Panc1 (cell line): ENCODE results near the gene DSCAM.

Experiments
- POLR2AphosphoS5 ChIP-seq: IDR thresholded peaks from 2 replicates; pipeline ENCODE4 v1.6.1; 2012; ENCODE audit warnings: mild to moderate bottlenecking, low read depth, low read length, moderate library complexity
- SIN3A ChIP-seq: IDR thresholded peaks from 2 replicates; pipeline ENCODE4 v1.6.1; 2012; ENCODE audit warnings: low read depth, mild to moderate bottlenecking, low read length, moderate library complexity, borderline replicate concordance; ENCODE audit not compliant: insufficient read depth
- TF ChIP-seq, protein P1 (sequence below): fragments of 450-650 bp; IDR thresholded peaks from 2 replicates; pipeline ENCODE4 v1.5.1; 2017; ENCODE audit warnings: mild to moderate bottlenecking
- TF ChIP-seq, protein P2 (sequence below), 2 experiments: IDR thresholded peaks; 2 replicates each; pipeline ENCODE4 v1.6.1; 2011 to 2012; ENCODE audit warnings: low read depth in 2 of 2, control low read depth in 1 of 2, low read length in 1 of 2, mild to moderate bottlenecking in 1 of 2, moderate library complexity in 1 of 2; ENCODE audit not compliant: insufficient read depth in 1 of 2

- TF ChIP-seq POLR2AphosphoS5 = no peak
- no peak for TF ChIP-seq SIN3A
- TF ChIP-seq, protein P1, sequence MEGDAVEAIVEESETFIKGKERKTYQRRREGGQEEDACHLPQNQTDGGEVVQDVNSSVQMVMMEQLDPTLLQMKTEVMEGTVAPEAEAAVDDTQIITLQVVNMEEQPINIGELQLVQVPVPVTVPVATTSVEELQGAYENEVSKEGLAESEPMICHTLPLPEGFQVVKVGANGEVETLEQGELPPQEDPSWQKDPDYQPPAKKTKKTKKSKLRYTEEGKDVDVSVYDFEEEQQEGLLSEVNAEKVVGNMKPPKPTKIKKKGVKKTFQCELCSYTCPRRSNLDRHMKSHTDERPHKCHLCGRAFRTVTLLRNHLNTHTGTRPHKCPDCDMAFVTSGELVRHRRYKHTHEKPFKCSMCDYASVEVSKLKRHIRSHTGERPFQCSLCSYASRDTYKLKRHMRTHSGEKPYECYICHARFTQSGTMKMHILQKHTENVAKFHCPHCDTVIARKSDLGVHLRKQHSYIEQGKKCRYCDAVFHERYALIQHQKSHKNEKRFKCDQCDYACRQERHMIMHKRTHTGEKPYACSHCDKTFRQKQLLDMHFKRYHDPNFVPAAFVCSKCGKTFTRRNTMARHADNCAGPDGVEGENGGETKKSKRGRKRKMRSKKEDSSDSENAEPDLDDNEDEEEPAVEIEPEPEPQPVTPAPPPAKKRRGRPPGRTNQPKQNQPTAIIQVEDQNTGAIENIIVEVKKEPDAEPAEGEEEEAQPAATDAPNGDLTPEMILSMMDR = no peak
- TF ChIP-seq, protein P2, sequence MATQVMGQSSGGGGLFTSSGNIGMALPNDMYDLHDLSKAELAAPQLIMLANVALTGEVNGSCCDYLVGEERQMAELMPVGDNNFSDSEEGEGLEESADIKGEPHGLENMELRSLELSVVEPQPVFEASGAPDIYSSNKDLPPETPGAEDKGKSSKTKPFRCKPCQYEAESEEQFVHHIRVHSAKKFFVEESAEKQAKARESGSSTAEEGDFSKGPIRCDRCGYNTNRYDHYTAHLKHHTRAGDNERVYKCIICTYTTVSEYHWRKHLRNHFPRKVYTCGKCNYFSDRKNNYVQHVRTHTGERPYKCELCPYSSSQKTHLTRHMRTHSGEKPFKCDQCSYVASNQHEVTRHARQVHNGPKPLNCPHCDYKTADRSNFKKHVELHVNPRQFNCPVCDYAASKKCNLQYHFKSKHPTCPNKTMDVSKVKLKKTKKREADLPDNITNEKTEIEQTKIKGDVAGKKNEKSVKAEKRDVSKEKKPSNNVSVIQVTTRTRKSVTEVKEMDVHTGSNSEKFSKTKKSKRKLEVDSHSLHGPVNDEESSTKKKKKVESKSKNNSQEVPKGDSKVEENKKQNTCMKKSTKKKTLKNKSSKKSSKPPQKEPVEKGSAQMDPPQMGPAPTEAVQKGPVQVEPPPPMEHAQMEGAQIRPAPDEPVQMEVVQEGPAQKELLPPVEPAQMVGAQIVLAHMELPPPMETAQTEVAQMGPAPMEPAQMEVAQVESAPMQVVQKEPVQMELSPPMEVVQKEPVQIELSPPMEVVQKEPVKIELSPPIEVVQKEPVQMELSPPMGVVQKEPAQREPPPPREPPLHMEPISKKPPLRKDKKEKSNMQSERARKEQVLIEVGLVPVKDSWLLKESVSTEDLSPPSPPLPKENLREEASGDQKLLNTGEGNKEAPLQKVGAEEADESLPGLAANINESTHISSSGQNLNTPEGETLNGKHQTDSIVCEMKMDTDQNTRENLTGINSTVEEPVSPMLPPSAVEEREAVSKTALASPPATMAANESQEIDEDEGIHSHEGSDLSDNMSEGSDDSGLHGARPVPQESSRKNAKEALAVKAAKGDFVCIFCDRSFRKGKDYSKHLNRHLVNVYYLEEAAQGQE (IDR thresholded peaks at IDR 0.05; ENCODE audit: insufficient read depth in 1 of 2, low read depth in 2 of 2, low read length in 1 of 2) = no peak
Observed at GRCh38 chr21:40633048-40633447, 213.9 kb downstream of the DSCAM start.
